PFSK-1 (cell line): ENCODE measurements around the gene TMPRSS5.

Experiments
- FOXP2 ChIP-seq: optimal IDR thresholded peaks from 2 replicates; pipeline ENCODE3; 2011; ENCODE audit warnings: borderline replicate concordance, control low read depth, inconsistent platforms; ENCODE audit not compliant: insufficient read depth; ENCODE audit errors: extremely low read length, extremely low read depth
- POLR2AphosphoS5 ChIP-seq: IDR thresholded peaks from 2 replicates; pipeline ENCODE4 v1.6.1; 2012; ENCODE audit warnings: low read depth, mild to moderate bottlenecking, control low read depth, low read length, moderate library complexity
- SIN3A ChIP-seq: IDR thresholded peaks from 2 replicates; pipeline ENCODE4 v1.6.1; 2012; ENCODE audit warnings: mild to moderate bottlenecking, low read length, moderate library complexity, borderline replicate concordance; ENCODE audit not compliant: insufficient read depth
- TAF1 ChIP-seq: IDR thresholded peaks from 2 replicates; pipeline ENCODE4 v1.6.1; 2012; ENCODE audit warnings: low read length, control low read depth, borderline replicate concordance; ENCODE audit not compliant: insufficient read depth
- TF ChIP-seq, protein P1 (sequence below), 2 experiments: IDR thresholded peaks; 2 replicates each; pipeline versions ENCODE4 v1.6.1 to v1.8.0; 2011 to 2012; ENCODE audit warnings: low read depth in 2 of 2, low read length in 2 of 2, control low read depth in 1 of 2, inconsistent platforms in 1 of 2, mild to moderate bottlenecking in 1 of 2, moderate library complexity in 1 of 2; ENCODE audit not compliant: insufficient read depth in 1 of 2

DNA sequence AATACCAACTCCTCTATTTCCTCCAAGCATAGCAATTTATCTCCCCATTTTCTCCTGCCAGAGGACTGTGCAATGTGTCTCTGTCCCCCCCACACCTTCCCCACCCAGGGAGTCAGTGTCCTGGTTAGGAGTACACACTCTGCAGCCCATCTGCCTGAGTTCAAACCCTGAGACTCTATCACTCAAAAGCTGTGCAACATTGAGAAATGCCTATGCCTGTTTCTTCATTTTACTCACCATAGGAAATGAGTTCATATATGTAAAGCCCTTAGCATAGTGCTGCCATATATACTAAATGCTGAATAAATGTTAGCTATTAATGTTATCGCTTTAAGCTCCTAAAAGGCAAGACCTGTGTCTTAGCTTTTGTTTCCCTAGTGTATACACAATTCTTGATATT is 64.0 kb downstream of the TMPRSS5 start:
- TF ChIP-seq, protein P1, sequence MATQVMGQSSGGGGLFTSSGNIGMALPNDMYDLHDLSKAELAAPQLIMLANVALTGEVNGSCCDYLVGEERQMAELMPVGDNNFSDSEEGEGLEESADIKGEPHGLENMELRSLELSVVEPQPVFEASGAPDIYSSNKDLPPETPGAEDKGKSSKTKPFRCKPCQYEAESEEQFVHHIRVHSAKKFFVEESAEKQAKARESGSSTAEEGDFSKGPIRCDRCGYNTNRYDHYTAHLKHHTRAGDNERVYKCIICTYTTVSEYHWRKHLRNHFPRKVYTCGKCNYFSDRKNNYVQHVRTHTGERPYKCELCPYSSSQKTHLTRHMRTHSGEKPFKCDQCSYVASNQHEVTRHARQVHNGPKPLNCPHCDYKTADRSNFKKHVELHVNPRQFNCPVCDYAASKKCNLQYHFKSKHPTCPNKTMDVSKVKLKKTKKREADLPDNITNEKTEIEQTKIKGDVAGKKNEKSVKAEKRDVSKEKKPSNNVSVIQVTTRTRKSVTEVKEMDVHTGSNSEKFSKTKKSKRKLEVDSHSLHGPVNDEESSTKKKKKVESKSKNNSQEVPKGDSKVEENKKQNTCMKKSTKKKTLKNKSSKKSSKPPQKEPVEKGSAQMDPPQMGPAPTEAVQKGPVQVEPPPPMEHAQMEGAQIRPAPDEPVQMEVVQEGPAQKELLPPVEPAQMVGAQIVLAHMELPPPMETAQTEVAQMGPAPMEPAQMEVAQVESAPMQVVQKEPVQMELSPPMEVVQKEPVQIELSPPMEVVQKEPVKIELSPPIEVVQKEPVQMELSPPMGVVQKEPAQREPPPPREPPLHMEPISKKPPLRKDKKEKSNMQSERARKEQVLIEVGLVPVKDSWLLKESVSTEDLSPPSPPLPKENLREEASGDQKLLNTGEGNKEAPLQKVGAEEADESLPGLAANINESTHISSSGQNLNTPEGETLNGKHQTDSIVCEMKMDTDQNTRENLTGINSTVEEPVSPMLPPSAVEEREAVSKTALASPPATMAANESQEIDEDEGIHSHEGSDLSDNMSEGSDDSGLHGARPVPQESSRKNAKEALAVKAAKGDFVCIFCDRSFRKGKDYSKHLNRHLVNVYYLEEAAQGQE (IDR thresholded peaks at IDR 0.05; ENCODE audit: insufficient read depth in 1 of 2, low read depth in 2 of 2, low read length in 2 of 2) = no peak
- TF ChIP-seq TAF1 (no peak), POLR2AphosphoS5 (no peak), FOXP2 (no peak), SIN3A (no peak)
